NCI-H460 (cell line): ENCODE data around the gene ZNF229. TPM values are rescaled to one million over a fixed set of nuclear protein-coding genes. Genes with fewer than 3 reads are reported as not detected.
"Not testable (repeated sequence)": the region's sequence is repeated elsewhere in the genome, so short reads cannot be mapped to it uniquely, and the experiment has no call there.

Source experiments
- DNase-seq: peaks from one replicate; pipeline ENCODE4 v3.0.0-alpha.2; 2016; ENCODE audit warnings: low read depth; ENCODE audit errors: extremely low read depth
- polyA plus RNA-seq: library from polyadenylated mRNA; depleted of rRNA; stranded (reverse); fragments of >200 nt; gene quantifications from 2 replicates; pipeline ENCODE4 v1.2.3, GENCODE V29; 2014; cell fraction: nucleus; rRNA removed
- total RNA-seq: library from RNA; depleted of rRNA; stranded (reverse); fragments of >200 nt; shearing (Covaris generic); gene quantifications from 2 replicates; pipeline ENCODE4 v1.2.3, GENCODE V29; 2014; rRNA removed

ZNF229 gene
- 4.2 and 4.8 TPM in 2 replicates for total RNA-seq
- 4.6 and 6.9 TPM in 2 replicates for polyA plus RNA-seq

DNA sequence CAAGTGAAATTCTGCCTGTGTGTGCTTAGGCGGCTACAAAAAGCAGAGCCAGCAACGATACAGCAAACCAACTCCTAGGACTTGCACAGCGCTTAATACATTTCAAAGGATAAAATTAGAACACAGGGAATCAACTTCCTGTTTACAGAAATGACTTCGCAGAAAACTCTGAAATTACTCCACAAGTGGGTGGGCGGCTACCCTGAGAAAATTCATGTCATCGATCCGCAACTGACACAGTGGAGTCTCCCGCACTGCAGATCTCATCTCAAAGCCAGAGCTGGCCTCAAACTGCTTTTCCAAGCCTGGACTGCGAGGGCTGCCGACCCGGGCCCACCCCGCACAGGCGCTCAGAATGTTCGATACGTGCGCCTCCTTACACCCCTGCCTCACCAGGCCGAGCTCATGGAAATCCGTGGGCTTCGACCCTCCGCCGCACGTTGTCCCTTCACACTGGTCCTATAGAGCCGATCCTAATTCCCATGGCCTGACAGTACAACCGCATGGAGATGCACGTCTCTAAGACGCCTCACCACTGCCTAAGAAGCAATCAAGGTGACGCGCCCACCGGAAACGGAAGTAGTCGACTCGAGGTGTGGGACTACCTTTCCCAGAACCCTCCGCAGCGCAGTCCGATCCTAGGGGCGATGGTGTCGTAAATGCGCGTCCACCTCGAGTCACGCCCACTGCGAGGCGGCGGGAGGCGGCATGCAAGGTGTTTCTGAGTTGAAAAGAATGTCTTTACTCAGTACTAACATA lies at the start of gene ZNF229:
ZNF229 (minus strand) TSS at position 557 of the 759 bp plus-strand sequence. CDS start 5,625 bp downstream, outside the sequence.
- peak; percentile 84 for DNase-seq

DNA sequence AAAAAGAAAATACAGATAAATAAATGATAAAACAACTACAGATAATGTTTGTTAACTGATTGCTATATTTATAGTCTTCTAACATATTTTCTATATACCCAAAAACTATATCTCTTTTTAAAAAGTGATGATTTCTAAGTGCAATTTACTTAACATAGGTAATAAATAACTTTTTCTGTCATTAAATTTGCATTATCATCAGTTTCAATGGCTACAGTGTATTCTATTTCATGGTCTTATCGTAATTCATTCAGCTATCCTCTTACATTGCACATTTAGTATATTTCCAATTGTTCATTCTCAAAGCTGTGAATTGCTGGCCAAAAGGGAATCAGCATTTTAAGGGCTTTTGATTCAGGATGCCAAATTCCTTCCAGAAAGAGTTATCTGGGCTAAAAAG lies 48.4 kb upstream of the ZNF229 start:
- no peak for DNase-seq

DNA sequence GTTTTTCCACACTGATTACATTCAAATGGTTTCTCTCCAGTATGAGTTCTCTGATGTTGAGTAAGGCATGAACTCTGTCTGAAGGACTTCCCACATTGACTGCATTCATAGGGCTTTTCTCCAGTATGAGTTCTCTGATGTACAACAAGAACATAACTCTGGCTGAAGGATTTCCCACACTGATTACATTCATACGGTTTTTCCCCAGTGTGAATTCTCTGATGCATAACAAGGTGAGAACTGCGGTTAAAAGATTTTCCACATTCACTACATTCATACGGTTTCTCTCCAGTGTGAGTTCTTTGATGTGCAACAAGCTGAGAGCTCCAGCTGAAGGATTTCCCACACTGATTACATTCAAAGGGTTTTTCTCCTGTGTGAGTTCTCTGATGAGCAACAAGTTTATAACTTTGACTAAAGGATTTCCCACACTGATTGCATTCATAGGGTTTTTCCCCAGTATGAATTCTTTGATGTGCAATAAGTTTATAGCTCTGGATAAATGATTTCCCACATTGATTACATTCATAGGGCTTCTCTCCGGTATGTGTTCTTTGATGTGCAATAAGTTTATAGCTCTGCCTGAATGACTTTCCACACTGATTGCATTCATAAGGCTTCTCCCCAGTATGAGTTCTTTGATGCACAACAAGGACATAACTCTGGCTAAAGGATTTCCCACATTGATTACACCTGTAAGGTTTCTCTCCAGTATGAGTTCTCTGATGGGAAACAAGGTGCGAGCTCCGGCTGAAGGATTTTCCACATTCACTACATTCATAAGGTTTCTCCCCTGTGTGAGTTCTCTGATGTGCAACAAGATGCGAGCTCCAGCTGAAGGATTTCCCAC lies 28.5 kb upstream of the ZNF229 start:
- DNase-seq, result no peak

DNA sequence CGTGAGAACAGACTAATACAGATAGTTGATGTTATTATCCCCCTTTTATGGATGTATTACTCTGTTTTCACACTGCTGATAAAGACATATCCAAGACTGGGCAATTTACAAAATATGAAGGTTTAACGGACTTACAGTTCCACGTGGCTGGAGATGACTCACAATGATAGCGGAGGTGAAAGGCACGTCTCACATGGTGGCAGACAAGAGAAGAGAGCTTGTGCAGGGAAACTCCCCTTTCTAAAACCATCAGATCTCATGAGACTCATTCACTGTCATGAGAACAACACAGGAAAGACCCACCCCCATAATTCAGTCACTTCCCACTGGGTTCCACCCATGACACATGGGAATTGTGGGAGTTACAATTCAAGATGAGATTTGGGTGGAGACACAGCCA lies 20.5 kb upstream of the ZNF229 start:
- not testable (repeated sequence) for DNase-seq

DNA sequence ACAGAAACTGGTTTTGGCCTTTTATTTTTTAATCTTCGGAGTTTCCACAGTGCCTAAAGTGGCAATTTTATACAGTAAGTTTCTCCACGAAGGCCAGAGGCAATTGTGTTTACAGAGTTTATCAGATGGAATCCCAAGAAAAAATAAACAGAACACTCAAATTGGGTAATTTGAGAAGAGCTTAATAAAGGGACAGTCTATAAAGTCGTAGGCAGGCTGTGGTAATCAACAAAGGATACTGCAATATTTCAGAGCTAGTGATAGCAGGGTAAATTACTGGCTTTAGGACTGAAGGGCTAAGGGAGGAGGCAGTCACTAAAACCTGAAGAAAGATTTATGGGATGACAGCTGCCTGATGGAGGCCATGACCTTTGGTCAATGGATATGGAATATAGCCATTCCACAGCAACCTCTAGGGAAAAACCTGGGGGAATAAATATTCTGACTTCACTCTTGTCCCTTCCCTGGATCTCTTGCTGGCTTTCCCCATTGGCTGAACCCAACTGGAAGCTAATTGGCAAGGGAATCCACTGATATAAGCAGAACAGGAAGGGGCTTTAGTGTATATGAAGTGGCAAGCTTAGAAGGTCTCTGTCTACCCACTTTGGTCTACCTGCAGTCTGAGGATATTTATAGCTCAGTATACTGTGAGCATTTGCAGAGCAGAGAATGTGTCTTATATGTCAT lies 14.5 kb upstream of the ZNF229 start:
- not testable (repeated sequence) for DNase-seq

DNA sequence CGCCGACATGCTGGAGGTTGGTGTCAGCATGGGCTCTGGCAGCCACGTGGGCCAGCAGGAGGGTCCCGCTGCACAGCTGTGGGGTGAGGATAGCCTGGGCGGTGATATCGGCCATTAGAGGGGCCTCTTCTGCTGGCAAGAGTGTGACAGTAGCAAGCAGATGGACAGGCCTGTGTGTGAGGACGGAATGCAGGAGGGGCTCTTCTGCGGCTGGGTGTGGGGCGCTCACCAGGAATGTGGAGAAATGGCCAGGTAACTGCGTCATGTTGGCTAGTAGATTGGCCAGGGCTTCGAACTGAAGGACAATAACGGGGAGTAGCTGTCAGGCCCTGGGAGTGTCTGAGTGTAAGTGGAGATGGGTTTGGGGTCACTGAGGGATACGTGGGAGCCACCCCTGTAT lies 7.7 kb upstream of the ZNF229 start:
- DNase-seq, result not testable (repeated sequence)

DNA sequence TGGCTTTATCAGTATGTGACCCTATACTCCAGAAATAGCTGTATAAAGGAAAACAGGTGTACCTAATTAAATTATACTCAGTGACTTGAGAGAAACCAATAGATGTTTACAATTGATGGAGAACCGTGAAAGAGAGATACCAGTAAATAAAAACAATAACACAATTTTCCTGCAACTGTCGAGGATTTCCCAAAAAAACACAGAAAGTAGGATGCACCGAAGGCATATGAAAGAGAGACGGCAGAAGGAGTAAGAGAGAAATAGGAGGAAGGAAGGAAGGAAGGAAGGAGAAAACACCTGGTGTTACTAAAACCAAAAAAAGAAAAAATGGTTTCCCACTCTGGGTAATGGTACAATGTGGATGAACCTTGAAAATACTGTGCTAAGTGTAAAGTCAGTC lies 6.8 kb upstream of the ZNF229 start:
- no peak for DNase-seq

DNA sequence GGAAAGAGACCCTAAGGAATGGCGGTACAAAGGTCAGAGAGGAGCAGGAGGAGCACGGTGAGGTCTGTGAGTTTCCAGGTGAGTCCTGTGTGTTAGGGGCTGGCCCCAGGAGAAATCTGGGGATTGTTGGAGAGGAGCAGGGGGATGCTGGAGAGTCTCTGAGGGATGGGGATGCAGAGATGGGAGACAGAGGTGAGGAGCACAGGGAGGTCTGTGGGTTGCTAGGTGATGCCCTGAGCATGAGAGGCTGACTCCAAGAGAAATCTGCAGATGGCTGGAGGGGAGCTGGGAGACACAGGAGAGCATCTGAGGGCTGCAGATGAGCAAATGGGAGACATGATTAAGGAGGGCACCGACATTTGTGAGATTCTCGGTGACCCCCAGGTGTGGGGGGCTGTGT lies 4.1 kb upstream of the ZNF229 start:
- DNase-seq, result no peak

DNA sequence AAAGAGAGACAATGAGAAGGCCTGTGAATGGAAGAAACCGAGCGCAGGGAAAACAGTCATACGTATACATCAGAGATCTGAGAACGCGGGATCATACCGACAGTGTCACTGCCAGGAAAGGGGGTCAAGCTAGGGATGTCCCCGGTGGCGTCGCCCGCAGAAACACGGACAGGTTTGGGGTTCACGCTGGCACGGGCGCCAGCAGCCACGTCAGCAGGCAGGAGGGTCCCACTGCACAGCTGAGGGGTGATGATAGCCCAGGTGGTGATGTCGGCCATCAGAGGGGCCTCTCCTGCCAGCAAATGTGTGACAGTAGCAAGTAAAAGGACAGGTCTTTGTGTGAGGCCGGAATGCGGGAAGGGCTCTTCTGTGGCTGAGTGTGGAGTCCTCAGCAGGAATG lies 3.4 kb upstream of the ZNF229 start:
- DNase-seq, result no peak

DNA sequence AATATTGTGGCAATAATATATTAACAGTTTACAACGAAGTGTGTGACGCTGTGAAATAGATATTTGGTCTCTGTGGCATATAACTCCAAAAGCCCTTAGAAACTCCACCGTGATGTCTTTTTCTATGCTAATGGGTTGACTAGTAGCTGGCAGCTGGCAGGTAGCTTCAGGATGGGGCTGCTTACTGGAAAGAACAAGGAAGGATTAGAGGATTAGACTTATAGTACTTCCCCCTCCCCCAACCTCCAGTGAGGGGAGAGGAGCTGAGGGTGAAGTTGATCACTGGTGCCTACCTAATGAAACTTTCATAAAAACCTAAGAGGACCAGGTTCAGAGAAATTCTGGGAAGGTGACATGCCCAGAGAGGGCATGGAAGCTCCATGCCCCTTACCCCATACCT lies 9.8 kb downstream of the ZNF229 start:
- DNase-seq, result no peak

DNA sequence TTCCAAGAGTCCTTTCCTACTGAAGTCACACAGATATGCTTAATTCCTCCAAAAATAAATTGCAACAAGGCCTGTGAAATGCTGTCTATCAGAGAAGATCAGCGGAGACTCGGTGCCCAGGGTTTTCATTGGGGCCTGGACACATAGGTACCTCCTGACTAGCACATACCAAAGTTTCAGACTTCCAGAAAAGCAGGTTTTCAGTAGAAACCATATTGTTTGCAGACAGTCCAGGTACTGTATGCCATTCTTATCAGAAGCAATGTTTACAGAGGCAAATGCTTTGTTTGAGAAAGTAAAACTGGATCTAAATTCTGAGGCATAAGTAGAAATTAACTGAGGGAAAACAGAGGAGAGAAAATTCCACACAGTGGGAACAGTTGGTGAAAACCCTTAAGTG lies 12.8 kb downstream of the ZNF229 start:
- no peak for DNase-seq

DNA sequence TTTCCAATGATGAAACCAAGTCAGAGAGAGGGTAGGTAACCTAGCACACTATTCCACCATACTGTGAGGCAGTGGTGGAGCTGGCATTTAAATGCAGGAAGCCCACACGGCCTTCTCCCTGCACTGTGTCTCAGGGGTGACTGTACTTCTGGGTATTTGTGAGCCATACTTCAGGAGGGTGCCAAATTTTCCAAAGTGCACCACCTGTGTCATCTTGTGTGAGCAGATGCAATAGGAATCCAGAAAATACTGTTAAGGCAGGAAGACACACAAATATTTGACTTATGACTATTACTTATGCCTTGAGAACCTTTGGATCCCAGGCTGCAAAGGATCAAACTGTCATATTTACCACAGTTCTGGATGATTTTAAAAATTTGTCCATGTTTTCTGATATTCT lies 17.3 kb downstream of the ZNF229 start:
- DNase-seq, result no peak

DNA sequence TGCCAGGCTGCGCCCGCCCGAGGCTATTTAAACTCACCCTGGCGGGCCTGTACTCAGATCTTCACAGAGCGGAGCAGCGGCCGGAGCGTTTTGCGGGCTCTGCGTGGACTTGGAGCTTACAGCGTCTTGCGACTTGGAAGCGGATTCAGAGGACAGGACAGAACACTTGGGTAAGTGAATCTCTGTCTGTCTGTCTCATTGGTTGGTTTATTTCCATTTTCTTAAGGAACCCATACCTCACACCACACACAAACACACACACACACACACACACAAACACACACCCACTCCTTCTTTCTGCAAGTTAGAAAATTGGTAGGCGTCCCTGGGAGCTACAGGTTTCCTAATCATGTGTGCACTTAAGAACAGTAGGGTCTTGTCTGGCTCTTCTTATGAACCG lies 32.7 kb downstream of the ZNF229 start:
- not testable (repeated sequence) for DNase-seq

DNA sequence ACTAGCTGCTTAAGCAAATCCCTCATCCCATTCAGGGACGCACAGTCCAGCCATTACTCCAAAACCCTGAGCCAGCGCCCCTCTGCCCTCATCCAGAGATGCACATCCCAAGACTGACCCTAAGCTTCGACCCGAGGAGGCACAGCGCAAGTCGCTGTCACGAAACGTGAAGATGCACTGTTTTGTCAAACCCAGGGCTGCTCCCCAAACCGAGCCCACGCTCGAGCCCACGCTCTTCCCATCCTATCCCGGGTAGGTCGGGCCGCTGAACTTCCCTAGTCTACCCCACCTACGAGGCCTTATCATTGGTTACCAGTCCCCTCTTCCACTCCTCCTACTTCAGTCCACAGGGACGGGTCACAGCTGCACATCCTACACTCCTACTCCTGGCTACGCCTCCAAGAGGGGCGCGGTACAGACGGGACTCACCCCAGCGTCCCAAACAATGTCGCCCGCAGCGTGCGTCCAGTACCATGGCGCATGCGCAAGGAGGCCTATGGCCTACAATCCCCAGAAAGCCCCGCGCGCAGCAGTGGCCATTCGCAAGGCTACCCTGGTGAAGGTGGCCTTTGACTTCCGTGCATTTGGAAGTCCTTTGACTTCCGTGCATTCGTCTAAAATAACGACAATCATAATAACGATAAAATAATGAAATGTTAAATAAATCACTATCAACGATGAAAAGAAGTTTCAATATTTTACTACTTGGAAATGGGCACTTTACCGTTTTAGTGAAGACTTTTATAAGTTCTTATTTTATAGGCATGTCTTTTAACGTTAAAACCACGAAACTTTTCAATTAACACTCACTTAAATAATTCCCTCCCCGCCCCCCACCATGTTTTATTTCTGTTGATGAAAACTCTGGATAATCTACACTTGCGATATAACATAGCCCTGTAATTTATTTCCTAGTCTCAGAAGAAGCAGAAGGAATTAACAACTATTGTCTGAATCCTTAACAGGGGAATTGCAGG lies 46.8 kb downstream of the ZNF229 start, which contains the start of gene ZNF285:
ZNF285 (minus strand) TSS at position 470 of the 977 bp plus-strand sequence. CDS start 4,395 bp downstream, outside the sequence.
- no peak for DNase-seq

DNA sequence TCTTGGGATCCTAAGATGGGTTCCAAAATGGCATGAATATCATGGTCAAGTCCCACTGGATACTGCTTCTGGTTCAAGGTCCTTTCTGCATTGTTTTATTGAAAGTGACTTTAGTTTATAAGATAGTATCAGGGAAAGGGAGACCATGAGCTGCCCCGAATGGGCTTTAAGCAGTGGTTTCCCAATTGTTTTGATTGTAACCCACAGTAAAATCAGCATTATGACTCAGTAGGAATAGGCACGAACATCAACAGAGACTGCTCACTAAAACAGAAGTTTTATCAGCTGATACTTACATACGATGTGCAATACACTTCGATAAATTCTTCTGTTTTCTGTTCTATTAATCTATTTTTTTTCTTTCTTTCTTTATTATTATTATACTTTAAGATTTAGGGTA lies 59.0 kb downstream of the ZNF229 start:
- not testable (repeated sequence) for DNase-seq

Other genes starting within 250 kb of the ZNF229 start
- gene ZNF227, start 235.9 kb downstream of the ZNF229 start, total RNA-seq, result 18.2 and 20.3 TPM in 2 replicates
- 0.14 and 0.25 TPM in 2 replicates for gene ZNF233, start 188.6 kb downstream of the ZNF229 start, total RNA-seq
- gene ZNF235, start 143.4 kb downstream of the ZNF229 start, total RNA-seq, result 3.0 and 3.2 TPM in 2 replicates
- gene ZNF112, start 91.8 kb downstream of the ZNF229 start, total RNA-seq, result 2.5 and 4.5 TPM in 2 replicates
- gene ZNF285, start 46.9 kb downstream of the ZNF229 start, total RNA-seq, result 0.17 TPM in 1 of 2 replicates, not detected in the other
- gene ZNF180, start 52.0 kb upstream of the ZNF229 start, total RNA-seq, result 5.6 TPM in 2 replicates
- not detected in 2 replicates for gene CEACAM20, start 81.2 kb upstream of the ZNF229 start, total RNA-seq
- gene IGSF23, start 165.1 kb upstream of the ZNF229 start, total RNA-seq, result not detected in 2 replicates
- gene PVR, start 195.4 kb upstream of the ZNF229 start, total RNA-seq, result 49.8 and 50.1 TPM in 2 replicates
- gene CEACAM19, start 223.0 kb upstream of the ZNF229 start, total RNA-seq, result 0.46 and 0.59 TPM in 2 replicates